Mesodermal cell (in vitro differentiated cells): ENCODE data around the gene RNF213.
"Not testable (repeated sequence)": the region's sequence is repeated elsewhere in the genome, so short reads cannot be mapped to it uniquely, and the experiment has no call there.

ENCODE experiments used
- H3K27ac ChIP-seq: 2 replicates; pipeline ENCODE4 v1.7.0; 2013; ENCODE audit warnings: mild to moderate bottlenecking, low read depth, low read length, moderate library complexity; ENCODE audit not compliant: severe bottlenecking
- H3K36me3 ChIP-seq: 2 replicates; pipeline ENCODE4 v1.7.1; 2013; ENCODE audit warnings: mild to moderate bottlenecking, low read length, moderate library complexity; ENCODE audit not compliant: control insufficient read depth, insufficient read depth
- H3K4me1 ChIP-seq: one replicate; pipeline ENCODE4 v1.7.1; 2013; ENCODE audit warnings: mild to moderate bottlenecking, low read length; ENCODE audit not compliant: insufficient read depth, control insufficient read depth, poor library complexity, severe bottlenecking
- H3K4me3 ChIP-seq: 2 replicates; pipeline ENCODE4 v1.7.0; 2013; ENCODE audit warnings: low read length, control low read depth, mild to moderate bottlenecking; ENCODE audit not compliant: insufficient read depth, poor library complexity, severe bottlenecking; ENCODE audit errors: extremely low read depth
- H3K9me3 ChIP-seq: 2 replicates; pipeline ENCODE4 v1.7.1; 2013; ENCODE audit warnings: mild to moderate bottlenecking, low read length, moderate library complexity; ENCODE audit not compliant: control insufficient read depth
- WGBS, 2 experiments: methylation state at CpG; one replicate each; pipeline ENCODE4 v1.1.5; 2013; ENCODE audit warnings: missing lambda C conversion rate in 2 of 2; ENCODE audit not compliant: insufficient coverage in 2 of 2; 5-methylcytosine and 5-hydroxymethylcytosine counted together

RNF213 gene

DNA sequence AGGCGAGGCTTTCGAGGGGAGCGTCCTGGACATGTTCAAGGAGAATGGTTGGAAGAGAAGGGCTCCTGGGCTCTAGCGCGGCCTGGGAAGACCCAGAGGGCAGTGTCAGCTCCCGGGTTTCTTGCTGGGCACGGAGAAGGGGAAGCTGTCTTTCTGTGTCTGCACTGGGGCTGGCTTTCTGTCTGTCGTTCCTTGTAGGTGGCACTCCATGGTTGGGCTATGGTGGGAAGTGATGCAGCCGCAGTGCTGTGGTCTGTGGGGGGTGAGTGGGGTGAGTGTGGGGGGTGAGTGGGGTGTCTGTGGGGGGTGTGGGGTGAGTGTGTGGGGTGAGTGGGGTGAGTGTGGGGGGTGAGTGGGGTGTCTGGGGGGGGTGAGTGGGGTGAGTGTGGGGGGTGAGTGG lies 13.7 kb downstream of the RNF213 start:
- peaks cover 24% of the 10 kb centered on the region for H3K36me3 ChIP-seq
- no peak overlapping the region for H3K4me3 ChIP-seq
- WGBS, 2 experiments = 93 to 96% methylated on average over 5 to 7 of the region's 9 CpGs
- peaks cover 6% of the 10 kb centered on the region for H3K4me1 ChIP-seq
- H3K27ac ChIP-seq = no peak overlapping the region
- H3K9me3 ChIP-seq = no peaks in the 10 kb centered on the region

DNA sequence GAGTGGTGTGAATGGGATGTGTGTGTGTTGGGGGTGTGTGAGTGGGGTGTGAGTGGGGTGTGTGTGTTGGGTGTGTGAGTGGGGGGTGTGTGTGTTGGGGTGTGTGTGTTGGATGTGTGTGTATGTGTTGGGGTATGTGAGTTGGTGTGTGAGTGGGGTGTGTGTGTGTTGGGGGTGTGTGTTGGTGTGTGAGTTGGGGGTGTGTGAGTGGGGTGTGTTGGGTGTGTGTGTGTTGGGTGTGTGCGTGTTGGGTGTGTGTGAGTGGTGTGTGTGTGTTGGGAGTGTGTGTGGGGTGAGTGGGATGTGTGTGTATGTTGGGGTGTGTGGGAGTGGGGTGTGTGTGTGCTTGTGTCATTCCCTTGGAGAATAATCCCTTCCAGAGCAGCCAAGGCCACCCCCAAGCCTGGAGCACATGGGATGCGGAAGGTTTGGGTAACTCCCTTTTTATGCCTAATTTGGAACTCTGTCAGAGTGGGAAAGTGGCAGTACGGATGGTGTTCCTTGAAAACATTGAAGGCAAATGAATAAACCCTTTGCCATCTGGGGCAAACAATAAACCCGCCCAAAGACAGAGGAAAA lies 14.3 kb downstream of the RNF213 start:
- Histone ChIP-seq H3K4me1 (peaks cover 6% of the 10 kb centered on the region), H3K36me3 (peaks cover 20% of the 10 kb centered on the region), H3K4me3 (no peak overlapping the region), H3K9me3 (no peaks in the 10 kb centered on the region), H3K27ac (no peak overlapping the region)
- WGBS, 2 experiments = 94 to 100% methylated on average over 3 to 4 of the region's 4 CpGs

DNA sequence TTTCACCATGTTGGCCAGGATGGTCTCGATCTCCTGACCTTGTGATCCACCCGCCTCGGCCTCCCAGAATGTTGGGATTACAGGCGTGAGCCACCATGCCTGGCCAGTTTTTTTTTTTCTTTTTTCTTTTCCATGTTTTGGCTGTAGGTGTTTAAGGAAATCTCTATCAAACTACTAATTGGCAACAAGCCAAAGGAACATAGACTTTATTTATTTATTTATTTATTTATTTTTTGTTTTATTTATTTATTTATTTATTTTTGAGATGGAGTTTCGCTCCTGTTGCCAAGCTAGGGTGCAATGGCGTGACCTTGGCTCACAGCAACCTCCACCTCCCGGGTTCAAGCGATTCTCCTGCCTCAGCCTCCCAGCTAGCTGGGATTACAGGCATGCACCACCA lies 15.2 kb downstream of the RNF213 start:
- H3K36me3 ChIP-seq = peaks cover 20% of the 10 kb centered on the region
- not testable (repeated sequence) for H3K4me1 ChIP-seq, H3K4me3 ChIP-seq, H3K9me3 ChIP-seq, H3K27ac ChIP-seq
- WGBS, 2 experiments = 94 to 100% methylated on average over 3 to 4 of the region's 8 CpGs

DNA sequence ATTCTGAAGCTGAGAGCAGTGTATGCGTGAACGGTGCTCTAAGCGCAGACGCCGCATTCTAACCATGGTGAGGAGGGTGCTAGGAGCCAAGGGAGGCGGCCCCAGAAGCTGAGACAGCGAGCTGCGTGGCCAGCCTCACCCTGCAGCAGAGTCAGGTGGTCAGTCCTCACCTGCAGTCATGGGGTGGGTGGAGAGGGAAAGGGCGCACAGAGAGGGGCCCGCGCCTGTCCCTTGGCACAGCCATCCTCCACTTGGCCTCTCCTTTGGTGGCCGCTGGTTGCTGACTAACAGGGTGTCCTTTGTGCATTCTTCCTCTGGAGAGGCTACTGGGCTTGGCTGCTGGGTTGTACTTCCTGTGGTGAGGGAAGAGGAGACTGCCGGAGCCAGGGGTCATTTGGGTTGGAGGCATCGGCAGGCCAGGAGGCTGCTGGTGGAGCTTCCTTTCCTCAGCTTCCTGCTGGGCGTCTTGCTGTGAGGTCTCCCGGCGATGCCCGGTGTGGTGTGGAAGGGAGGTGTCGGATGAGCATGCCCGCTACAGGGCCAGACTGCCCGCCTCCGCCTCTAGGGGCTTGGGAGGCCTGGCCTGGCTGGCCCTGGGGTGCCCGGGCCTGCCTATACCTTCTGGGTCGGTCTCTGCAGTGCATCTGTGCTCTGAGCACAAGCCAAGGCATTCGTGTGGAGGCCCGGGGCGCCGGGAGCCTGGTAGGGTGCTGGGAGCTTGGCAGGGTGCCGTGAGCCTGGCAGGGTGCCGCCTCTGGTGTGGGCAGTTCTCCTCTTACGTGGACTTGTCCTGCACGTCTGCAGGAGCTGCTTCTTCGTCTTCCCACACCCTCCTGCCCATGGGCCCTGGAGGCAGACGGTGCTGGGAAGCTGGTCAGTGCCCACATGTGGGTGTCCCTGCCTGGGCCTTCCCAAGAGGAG lies 17.4 kb downstream of the RNF213 start:
- Histone ChIP-seq H3K27ac (no peak overlapping the region), H3K4me1 (peaks cover 6% of the 10 kb centered on the region), H3K9me3 (no peaks in the 10 kb centered on the region), H3K4me3 (no peak overlapping the region), H3K36me3 (peaks cover 19% of the 10 kb centered on the region)
- WGBS, 2 experiments = 94 to 98% methylated on average over 25 to 28 of the region's 34 CpGs

DNA sequence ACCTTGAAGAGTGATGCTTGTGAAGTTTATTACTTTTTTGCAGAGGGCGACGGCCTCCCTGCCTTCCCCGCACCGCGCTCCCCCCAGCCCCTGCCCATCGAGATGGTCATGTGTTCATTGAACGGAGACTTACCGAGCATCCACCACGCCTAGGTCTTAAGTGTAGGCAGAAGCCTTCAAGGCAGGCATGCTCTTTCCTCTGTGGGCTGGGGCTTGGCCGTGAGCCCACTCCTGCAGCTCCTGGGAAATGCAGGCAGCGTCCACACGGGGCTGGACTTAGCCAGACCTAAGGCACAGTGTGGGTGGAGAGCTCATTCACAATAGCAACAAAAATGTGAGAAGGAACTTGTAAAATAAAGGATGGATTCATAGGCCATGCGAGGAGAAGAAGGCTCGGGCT lies 19.2 kb downstream of the RNF213 start:
- no peak overlapping the region for H3K4me3 ChIP-seq

DNA sequence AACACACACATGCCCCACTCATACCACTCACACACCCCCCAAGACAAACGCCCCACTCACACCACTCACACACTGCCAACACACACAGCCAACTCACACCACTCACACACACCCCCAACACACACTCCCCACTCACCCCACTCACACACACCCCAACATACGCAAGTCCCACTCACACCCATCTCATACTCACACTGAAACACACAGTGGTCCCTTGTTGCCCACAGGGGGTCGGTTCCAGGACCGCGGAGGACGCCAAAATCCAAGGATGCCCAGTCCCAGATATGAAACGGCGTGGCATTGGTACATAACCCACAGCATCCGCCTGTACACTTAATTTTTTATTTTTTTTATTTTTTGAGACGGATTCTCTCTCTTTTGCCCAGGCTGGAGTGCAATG lies 20.9 kb downstream of the RNF213 start:
- WGBS, 2 experiments = 91 to 92% methylated on average over 7 to 9 of the region's 10 CpGs

More for the DNA sequence above, 19.2 kb downstream of the RNF213 start:
- Histone ChIP-seq H3K27ac (no peak overlapping the region), H3K9me3 (no peaks in the 10 kb centered on the region), H3K4me1 (peaks cover 6% of the 10 kb centered on the region), H3K36me3 (peaks cover 12% of the 10 kb centered on the region)
- WGBS, 2 experiments = 91 to 95% methylated on average over 14 of the region's 14 CpGs

DNA sequence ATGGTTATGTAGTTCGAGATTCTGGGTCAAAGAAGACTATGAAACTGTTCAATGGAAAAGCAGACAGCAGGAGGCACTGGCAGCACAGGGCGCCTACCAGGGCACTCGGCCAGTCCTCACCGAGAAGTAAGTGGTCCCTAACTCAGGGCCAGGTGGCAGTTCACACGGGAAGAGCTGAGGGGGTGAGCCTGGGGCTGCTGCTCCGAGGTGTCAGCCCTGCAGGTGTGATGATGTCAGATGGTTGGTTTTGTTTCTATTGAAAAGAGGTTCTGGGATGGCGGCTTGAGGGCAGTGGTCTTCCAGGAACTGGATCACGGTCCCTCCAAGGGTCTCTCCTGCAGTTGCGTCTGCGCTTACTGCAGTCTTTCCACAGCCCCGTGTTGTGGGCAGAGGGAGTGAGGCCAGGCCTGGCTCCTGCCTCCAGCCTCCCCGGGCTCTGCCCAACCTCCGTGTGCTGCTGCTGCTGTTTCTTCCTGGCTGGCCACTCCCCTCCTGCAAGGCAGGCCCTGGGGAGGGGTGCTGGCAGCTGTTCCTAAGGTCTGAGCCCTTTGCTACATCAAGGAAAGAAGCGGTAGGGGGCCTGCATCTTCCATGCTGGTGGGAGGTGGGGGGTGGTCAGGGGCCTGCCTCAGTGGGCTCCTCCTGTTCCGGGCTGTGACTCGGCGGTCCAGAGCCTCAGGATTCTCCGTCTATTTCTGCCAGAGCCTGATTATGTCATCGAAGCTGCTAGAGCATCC lies 22.6 kb downstream of the RNF213 start:
- WGBS, 2 experiments = 79 to 85% methylated on average over 15 to 16 of the region's 19 CpGs
- Histone ChIP-seq H3K36me3 (peaks cover 8% of the 10 kb centered on the region), H3K27ac (no peak overlapping the region), H3K4me1 (peaks cover 5% of the 10 kb centered on the region), H3K4me3 (no peak overlapping the region), H3K9me3 (no peaks in the 10 kb centered on the region)

More for the DNA sequence above, 20.9 kb downstream of the RNF213 start:
- Histone ChIP-seq H3K9me3 (no peaks in the 10 kb centered on the region), H3K4me1 (peaks cover 6% of the 10 kb centered on the region), H3K4me3 (no peak overlapping the region), H3K27ac (no peak overlapping the region), H3K36me3 (peaks cover 8% of the 10 kb centered on the region)

DNA sequence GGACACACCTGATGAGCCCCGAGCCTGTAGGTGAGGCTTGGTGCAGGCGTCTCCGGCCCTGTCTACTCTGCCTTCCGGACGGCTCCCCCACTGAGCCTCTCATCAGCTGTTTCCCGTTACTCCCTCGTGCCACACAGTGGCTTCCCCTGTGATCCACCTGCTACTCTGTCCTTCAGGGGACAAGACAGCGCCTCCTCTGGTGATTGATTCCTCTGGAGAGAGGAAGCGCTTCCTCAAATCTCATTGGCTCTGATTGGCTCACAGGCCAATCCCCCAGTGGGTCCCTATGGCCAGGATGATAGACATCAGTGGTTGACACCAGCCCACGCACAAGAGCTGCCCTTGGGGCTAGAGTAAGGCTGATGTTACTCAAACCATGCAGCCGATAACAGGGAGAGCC lies 24.0 kb downstream of the RNF213 start:
- WGBS, 2 experiments = 74 to 77% methylated on average over 10 to 11 of the region's 11 CpGs
- H3K4me1 ChIP-seq = peaks cover 5% of the 10 kb centered on the region
- peaks cover 13% of the 10 kb centered on the region for H3K36me3 ChIP-seq
- H3K4me3 ChIP-seq = no peak overlapping the region
- no peaks in the 10 kb centered on the region for H3K9me3 ChIP-seq
- H3K27ac ChIP-seq = no peak overlapping the region

DNA sequence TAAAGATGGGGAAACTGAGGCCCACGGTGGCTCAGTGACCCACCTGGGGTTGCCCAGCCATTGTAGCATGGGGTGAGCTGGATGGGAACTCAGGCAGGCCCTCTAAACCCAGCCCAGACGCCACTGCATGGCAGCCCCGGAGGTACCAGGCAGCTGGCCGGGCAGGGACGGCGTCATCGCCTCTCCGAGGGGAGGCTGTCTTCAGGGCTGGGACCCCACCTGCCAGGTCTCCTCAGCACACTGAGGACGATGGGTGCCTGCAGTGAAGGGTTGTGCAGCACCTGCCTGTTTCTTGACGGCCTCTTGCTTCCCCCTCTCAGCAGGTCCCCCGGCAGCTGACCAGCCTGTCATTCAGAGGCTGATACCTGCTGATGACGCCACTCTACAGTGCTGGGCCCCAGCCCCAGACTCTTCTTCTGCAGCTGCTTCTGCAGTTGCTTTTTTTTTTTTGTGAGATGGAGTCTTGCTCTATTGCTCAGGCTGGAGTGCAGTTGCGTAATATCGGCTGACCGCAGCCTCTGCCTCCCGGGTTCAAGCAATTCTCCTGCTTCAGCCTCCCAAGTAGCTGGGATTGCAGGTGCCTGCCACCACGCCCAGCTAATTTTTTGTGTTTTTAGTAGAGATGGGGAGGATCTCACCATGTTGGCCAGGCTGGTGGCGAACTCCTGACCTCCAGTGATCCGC lies 24.7 kb downstream of the RNF213 start:
- 91 to 96% methylated on average over 7 to 15 of the region's 19 CpGs for WGBS, 2 experiments
- no peak overlapping the region for H3K27ac ChIP-seq
- peaks cover 21% of the 10 kb centered on the region for H3K36me3 ChIP-seq
- no peaks in the 10 kb centered on the region for H3K9me3 ChIP-seq
- H3K4me1 ChIP-seq = peaks cover 5% of the 10 kb centered on the region
- no peak overlapping the region for H3K4me3 ChIP-seq

DNA sequence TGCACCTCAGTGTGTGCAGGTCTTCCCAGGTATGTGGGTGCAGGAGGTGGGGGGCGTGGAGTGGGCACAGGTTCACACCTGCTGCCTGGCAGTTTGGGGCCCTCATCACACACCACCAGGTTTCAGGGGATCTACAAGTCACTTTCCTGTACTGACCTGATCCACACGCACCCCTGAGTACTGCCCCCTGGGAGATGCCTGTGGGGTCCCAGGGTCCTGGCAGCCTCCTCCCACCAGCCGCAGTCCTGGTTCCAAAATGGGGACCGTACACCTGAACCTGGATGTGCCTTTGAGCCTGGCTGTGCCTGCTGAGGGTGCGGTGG lies 25.9 kb downstream of the RNF213 start:
- Histone ChIP-seq H3K36me3 (peaks cover 32% of the 10 kb centered on the region), H3K4me1 (peaks cover 5% of the 10 kb centered on the region), H3K4me3 (no peak overlapping the region), H3K9me3 (no peaks in the 10 kb centered on the region), H3K27ac (no peak overlapping the region)
- WGBS, 2 experiments = 96 to 100% methylated on average over 2 to 3 of the region's 5 CpGs
